Germinal center (tissue), 1 donor: ENCODE measurements around the gene S1PR4.
A peak's percentile ranks its signal among the peaks of the same experiment; 100 is the strongest.

Source experiments
- DNase-seq: peaks from one replicate; pipeline ENCODE4 v3.0.0; 2012; ENCODE audit warnings: mixed read lengths, low spot score

The S1PR4 gene

DNA sequence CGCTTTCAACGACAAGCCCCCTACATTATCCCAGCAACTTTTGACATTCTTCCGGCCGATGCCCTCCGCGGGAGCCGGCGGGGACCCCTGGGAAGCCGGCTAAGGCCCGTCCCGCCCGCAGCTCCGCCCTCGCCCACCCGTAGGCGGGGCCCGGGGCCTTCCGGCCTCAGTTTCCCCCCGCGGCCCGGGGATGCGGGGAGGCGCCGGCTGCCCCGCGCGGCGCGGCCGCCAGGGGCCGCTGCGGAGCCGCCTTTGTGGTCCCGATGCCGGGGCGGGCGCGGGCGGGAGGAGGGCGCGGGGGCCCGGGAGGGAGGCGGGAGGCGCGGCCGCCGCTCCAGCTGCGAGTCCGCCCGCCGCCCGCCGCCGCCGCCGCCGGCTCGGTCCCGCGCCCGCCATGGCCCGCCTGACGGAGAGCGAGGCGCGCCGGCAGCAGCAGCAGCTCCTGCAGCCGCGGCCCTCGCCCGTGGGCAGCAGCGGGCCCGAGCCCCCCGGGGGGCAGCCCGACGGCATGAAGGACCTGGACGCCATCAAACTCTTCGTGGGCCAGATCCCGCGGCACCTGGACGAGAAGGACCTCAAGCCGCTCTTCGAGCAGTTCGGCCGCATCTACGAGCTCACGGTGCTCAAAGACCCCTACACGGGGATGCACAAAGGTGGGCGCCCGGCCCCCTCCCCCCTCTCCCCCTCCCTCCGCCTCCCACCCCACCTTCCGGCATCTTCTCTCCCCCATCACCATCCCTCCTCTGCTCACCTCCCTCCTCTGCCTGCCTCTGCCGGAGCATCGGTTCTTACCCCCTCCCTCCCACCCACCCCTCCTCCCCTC, 46.0 kb downstream of the S1PR4 start, which contains the start of gene CELF5:
TSS of gene CELF5 (plus strand) at position 316 of the 823 bp plus-strand sequence. CDS start at position 395, 79 bp downstream.
- DNase-seq = peak; percentile 81

DNA sequence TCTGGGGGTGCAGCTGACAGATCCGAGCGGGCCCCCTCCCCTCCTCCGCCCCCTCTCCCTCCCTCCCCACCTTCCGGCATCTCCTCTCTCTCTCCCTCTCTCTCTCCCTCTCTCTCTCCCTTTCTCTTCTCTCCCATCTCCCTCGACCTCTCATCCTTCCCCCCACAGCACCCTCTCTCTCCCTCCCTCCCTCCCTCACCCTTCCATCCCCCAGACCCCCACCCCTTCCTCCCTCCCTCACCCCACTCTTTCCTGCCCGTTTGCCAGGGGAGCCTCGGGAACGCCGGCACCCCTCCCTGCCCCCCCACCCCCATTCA, 46.6 kb downstream of the S1PR4 start:
- DNase-seq = no peak

- no peak for DNase-seq
These were observed 47.1 kb downstream of the S1PR4 start for GRCh38 chr19:3225677-3226093.

- DNase-seq = no peak
These were observed 48.6 kb downstream of the S1PR4 start for GRCh38 chr19:3227054-3227626.

DNA sequence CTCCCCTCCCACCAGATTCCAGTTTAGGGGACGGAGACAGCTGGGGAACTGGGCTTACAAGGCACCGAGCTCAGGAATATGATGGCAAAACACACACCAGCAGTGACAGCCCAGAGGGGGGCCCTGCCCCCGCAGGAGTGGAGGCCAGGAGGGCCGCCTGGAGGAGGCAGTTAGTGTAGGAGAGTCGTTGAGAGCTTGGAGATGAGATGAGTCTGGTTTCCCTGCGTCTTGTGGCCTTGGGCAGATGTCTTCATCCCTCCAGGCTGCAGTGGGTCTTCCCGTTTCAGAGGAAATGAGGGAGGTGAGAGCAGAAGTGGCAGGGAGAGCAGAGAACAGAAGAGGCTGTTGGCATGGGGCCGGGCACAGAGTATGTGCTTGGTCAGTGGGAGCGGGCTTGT, 50.8 kb downstream of the S1PR4 start:
- no peak for DNase-seq
